Measurements from ENCODE around the gene ULBP2. TPM values are rescaled to one million over a fixed set of nuclear protein-coding genes. Genes with fewer than 3 reads are reported as not detected.
"Not testable (repeated sequence)": the region's sequence is repeated elsewhere in the genome, so short reads cannot be mapped to it uniquely, and the experiment has no call there.

Gene ULBP2
- total RNA-seq, 1 donor from 2014 or later: 0.65 TPM

DNA sequence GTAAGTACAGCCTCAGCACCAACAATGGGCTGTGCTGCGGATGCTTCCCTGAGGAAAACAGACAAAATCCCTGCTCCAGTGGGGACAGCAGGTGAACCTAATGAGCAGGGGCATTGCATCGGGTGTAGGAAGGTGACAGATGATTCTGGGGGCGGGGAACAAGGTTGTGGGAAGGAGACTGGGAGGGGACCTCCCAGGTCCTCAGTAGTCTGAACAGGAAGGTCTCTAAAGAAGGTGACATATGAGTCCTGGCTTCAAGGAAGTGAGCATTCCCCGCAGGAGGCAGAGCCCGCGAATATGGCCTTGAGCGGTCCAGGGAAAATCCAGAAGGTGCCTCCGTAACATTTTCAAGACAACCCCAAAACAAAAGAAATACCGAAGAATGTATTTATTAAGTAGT is 41.3 kb downstream of the ULBP2 start:
- DNase-seq (no peak), ATAC-seq (ENCODE audit: poor library complexity) (no peak)
- intact Hi-C loops (cut with DNase I): no loop called here

DNA sequence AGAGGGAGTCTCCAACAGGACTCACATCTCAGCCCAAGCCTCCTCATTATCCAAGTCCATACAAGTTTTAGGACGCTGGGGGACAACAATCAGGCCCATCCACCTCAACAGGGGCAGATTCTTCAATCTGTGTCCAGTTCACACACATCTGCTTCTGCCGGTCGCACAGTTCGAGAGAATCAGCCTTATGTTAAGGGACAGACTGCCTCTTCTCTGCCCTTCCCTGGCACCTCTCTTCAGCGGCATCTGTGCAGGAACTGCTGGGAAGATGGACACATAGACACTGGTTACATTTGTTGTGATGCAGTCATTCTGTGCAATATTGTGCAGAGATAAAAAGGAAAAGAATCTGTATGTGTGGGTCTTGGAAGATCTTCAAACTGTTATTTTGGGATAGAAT is 43.0 kb downstream of the ULBP2 start:
- intact Hi-C loops (cut with DNase I): no loop called here
- ATAC-seq (ENCODE audit: poor library complexity): no peak

DNA sequence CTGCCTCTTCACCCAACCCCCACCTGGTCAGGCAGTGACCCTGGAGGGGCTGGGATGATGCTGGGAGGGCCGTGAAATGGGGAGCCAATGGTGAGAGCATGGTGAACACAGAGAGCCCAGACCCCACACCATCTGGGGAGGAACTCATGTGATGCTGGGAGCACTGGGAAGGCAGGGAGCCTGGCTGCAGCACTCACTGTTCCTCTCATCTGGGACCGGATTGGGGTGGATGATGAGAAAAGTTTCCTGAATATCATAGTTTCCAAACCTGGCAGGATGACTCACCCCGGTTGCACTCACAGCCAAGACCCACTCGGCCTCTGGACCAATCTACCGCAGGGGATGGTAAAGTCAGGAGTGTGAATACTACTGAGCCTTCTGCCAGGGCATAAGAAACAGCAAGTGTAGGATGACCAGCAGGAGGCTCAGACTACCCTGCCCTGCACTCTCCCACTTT is 43.7 kb downstream of the ULBP2 start:
- no peak for ATAC-seq (ENCODE audit: poor library complexity)
- intact Hi-C loops (cut with DNase I): no loop called here
- no peak for DNase-seq

More for the DNA sequence above, 43.0 kb downstream of the ULBP2 start:
- DNase-seq: no peak

DNA sequence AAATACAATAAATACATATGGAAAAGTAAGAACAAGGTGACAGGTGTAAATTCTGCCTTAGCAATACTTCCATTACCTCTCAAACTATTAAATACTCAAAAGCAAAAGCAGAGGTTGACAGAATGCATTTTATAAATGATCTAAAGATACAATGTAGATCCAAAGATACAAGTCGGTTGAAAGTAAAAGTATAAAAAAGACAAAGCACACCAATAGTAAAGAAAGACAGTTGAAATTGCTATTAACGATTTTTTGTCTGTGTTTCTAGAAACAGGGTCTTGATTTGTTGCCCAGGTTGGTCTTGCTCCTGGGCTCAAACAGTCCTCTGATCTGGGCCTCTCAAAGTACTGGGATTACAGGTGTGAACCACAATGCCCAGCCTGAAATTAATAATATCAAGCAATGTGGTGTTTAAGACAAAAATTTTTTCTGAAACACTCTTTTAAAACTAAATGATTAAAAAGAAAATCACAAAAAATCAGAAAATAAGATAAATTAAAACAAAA is 45.8 kb downstream of the ULBP2 start:
- ATAC-seq (ENCODE audit: poor library complexity) (no peak), DNase-seq (no peak)
- intact Hi-C loops (cut with DNase I): no loop called here

DNA sequence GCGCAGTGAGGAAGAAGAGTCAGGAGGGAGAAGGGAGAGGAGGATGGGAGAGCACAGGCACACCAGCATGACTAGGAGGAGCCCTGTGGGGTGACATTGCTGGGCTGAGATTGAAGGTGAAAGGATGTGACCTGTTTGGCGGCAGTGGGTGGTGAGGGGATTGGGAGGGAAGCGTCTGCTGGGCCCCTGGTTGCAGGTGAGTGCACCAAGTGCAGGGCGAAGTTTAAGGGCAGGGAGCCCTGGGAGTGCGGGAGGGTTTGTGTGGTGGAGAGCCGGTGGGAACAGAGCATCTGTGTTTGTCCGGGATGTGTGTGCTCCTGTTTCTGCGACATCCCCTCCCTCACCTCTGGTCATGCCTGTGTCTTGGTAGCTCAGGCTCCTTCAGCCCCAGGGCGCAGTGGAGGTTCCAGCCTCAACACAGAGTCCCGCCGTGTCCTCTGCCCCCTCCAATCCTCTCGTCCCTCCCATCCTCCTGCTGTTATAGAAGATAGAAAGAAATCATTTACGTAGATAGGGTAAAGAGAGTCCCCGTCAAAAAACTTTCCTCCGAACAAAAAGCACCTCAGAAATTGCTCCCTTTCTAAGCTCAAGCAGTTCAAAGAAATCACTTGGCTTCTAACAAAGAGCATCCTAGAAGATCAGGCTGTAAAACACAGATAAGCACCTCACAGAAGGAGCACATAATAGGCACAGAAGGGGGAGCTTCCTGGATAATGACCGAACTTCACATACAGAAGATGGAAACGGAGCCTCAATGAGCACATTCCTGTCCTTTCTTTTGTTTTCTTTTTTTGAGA is 46.9 kb downstream of the ULBP2 start:
- intact Hi-C loops (cut with DNase I): no loop called here
- no peak for ATAC-seq (ENCODE audit: poor library complexity)
- DNase-seq: no peak

DNA sequence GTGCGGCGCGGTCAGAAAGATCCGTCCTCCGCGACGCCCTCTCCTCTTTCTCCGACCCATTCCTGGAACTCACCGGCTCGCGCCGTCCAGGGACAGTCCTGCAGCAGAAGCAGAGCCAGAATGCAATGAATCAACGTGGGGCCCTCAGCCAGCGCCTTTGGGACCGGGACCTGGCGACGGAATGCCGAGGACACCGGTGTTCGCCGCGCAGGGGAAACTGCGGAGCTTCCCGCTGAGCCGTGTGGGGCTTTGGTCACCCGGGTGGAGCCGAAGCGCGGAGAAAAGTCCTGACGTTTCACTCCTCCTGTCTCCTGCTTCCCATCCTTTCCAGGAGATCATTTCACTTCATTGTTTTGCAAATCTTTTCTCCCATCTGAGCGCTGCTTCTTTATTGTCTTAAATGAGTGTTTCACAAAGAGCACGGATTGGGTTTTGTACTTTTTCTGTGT is 48.4 kb downstream of the ULBP2 start:
- DNase-seq (no peak), ATAC-seq (ENCODE audit: poor library complexity) (no peak)
- intact Hi-C loops (cut with DNase I): no loop called here

DNA sequence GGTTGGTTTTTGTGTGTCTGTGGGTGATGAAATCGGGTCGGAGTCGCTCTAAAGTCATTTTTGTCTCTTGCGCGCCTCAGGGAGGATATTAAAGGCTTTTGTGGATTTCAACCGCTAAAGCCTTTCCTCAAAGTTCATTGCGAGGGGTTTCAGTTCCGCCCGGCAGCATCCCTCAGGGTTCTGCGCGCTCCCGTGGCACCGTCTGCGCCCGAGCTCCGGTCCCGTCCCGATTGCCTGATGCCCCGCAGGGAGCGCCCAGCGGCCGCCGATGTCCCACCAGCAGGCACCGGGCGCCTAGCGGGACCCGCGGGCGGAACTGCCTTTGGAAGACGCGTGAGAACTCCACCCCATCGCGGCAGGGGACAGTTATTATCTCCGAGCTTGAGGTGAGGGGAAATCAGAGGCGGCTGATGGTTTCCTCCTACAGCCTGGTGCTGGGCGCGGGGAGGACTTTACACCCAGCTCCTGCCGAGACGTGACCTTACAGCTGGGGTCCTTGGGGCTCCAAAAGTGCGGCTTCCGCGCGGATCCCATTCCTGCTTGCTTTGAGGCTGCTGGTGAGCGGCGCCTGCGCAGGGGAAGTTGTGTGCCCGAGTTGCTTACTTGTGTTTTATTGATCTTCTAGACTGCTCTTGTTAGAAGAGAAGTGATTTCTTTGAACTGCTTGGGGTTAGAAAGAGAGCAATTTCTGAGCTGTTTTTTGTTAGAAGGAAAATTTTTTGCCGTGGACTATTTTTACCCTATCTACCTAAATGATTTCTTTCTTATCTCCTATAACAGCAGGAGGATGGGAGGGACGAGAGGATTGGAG is 49.1 kb downstream of the ULBP2 start:
- intact Hi-C loops (cut with DNase I): no loop called here
- DNase-seq (no peak), ATAC-seq (ENCODE audit: poor library complexity) (no peak)

DNA sequence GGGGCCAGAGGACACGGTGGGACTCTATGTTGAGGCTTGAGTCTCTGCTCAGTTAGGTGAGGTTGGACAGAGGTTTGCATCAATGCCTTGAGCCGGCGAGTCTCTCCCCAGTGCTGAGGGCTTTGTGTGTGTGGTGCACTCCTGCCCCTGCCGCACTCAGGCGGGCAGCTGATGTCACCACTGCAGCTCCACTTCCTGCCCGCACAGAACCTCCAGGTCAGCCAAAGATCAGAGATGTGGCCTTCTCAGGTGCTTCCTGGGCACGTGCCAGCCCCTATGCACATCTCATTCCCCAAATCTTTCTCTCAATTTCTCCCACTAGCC is 49.6 kb downstream of the ULBP2 start:
- ATAC-seq (ENCODE audit: poor library complexity); intact Hi-C loops (cut with DNase I); DNase-seq: not testable (repeated sequence)

DNA sequence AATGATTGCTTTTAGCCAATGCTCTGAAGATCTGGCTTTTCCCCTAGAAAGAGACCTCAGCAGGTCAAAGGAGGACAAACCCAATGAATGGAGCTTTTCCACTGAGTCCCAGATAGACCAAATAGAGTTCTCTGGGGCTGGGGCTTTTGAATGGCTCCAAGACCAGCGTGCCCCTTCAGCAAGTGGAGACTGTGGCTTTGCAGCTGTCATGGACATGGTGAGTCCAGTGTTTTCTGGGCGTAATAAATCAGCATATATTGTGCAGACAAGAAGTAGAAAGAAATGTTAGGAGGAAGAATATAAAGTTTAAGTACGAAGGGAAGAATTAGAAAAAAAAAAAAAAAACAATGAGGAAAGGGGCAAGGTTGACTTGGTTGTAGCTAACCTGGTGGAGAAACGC is 50.0 kb downstream of the ULBP2 start:
- ATAC-seq (ENCODE audit: poor library complexity): no peak
- DNase-seq: no peak
- intact Hi-C loops (cut with DNase I): no loop called here

DNA sequence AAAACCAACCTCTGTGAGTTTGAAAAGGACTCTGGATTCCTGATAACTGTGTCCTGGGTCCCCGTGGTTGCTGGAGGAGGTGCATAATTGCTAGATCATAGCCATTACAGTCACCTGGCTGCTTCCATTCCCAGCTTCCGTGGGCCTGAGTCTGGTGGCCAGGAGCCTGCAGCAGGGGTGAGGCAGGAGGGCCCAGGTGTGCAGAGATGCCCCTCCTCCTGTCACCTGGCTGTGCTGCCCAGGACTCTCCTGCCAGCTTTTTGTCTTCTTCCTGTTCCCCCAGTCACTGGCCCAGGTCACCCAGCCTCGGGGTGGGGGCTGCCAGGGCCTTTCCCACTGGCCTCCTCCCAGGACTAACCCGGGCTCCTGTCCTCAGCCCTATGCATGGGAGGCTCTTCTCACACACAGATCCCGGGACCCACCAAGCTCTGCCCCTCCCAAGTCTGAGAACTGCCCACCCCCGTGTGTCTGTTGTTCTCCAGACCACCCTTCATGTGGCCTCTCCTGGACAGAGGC is 53.5 kb downstream of the ULBP2 start:
- DNase-seq (no peak), ATAC-seq (ENCODE audit: poor library complexity) (no peak)
- intact Hi-C loops (cut with DNase I): no loop called here

DNA sequence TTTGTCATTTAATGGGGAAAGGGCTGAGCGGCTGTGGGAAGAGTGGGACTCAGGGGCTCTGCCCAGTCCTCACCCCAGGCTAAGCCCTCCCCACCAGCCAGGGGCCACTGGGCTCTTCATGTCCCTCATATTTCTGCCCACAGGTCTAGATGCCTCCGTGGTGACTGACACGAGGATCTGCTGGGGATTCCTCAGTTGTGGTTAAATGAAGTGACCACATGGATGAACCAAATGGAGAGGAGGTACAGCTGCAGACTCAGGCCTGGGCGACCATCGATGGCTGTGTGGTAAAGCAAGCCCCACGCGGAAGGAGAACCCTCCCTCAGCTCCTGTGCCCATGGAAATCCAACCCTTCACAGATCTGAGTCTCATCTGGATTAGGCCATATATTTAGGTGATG is 54.2 kb downstream of the ULBP2 start:
- DNase-seq (no peak), ATAC-seq (ENCODE audit: poor library complexity) (no peak)
- intact Hi-C loops (cut with DNase I): no loop called here

Other genes starting within 250 kb of the ULBP2 start
- gene LATS1, start 223.9 kb upstream of the ULBP2 start, total RNA-seq: 9.1 TPM
- gene NUP43, start 195.5 kb upstream of the ULBP2 start, total RNA-seq: 29.3 TPM
- 182 TPM for gene PCMT1, start 192.3 kb upstream of the ULBP2 start, total RNA-seq
- 17.4 TPM for gene LRP11, start 77.7 kb upstream of the ULBP2 start, total RNA-seq
- 0.48 TPM for gene RAET1E, start 43.9 kb upstream of the ULBP2 start, total RNA-seq
- gene RAET1G, start 18.9 kb upstream of the ULBP2 start, total RNA-seq: not detected
- gene ULBP1, start 21.9 kb downstream of the ULBP2 start, total RNA-seq: 0.13 TPM
- not detected for gene RAET1L, start 83.5 kb downstream of the ULBP2 start, total RNA-seq
- 0.83 TPM for gene ULBP3, start 127.1 kb downstream of the ULBP2 start, total RNA-seq
- 131 TPM for gene PPP1R14C, start 201.0 kb downstream of the ULBP2 start, total RNA-seq

All from Right ventricle myocardium superior (tissue), 1 donor.